Measurements from ENCODE around the gene PTP4A2.
"Not testable (repeated sequence)": the region's sequence is repeated elsewhere in the genome, so short reads cannot be mapped to it uniquely, and the experiment has no call there.

PTP4A2 gene

GRCh38 chr1:31925824-31926223, 12.3 kb downstream of the PTP4A2 start:
- not testable (repeated sequence) for DNase-seq (ENCODE audit: low read depth in 2 of 2)

- DNase-seq (ENCODE audit: low read depth in 2 of 2), result no peak
Observed at GRCh38 chr1:31924839-31925238, 13.3 kb downstream of the PTP4A2 start.

- DNase-seq (ENCODE audit: low read depth in 2 of 2), result no peak
Observed at GRCh38 chr1:31923901-31924535, 14.2 kb downstream of the PTP4A2 start.

- no peak for DNase-seq (ENCODE audit: low read depth in 2 of 2)
Observed at GRCh38 chr1:31920956-31921355, 17.2 kb downstream of the PTP4A2 start.

GRCh38 chr1:31919591-31919990, 18.6 kb downstream of the PTP4A2 start:
- DNase-seq (ENCODE audit: low read depth in 2 of 2), result no peak

GRCh38 chr1:31915438-31915837, 22.7 kb downstream of the PTP4A2 start:
- DNase-seq (ENCODE audit: low read depth in 2 of 2), result no peak

GRCh38 chr1:31913968-31914367, 24.2 kb downstream of the PTP4A2 start:
- DNase-seq (ENCODE audit: low read depth in 2 of 2), result no peak

- DNase-seq (ENCODE audit: low read depth in 2 of 2), result no peak
Observed at GRCh38 chr1:31912839-31913239, 25.3 kb downstream of the PTP4A2 start.

GRCh38 chr1:31911994-31912780, 26.0 kb downstream of the PTP4A2 start:
- DNase-seq (ENCODE audit: low read depth in 2 of 2), result no peak

- DNase-seq (ENCODE audit: low read depth in 2 of 2), result no peak
Observed at GRCh38 chr1:31910933-31911332, 27.2 kb downstream of the PTP4A2 start.

- no peak for DNase-seq (ENCODE audit: low read depth in 2 of 2)
Observed at GRCh38 chr1:31909691-31910090, 28.5 kb downstream of the PTP4A2 start.

- DNase-seq (ENCODE audit: low read depth in 2 of 2), result no peak
Observed at GRCh38 chr1:31906557-31906956, 31.6 kb downstream of the PTP4A2 start.

GRCh38 chr1:31905681-31906080, 32.5 kb downstream of the PTP4A2 start:
- DNase-seq (ENCODE audit: low read depth in 2 of 2), result no peak

- no peak for DNase-seq (ENCODE audit: low read depth in 2 of 2)
Observed at GRCh38 chr1:31905093-31905509, 33.1 kb downstream of the PTP4A2 start.

GRCh38 chr1:31904339-31905092, 33.7 kb downstream of the PTP4A2 start:
- no peak for DNase-seq (ENCODE audit: low read depth in 2 of 2)

- no peak for DNase-seq (ENCODE audit: low read depth in 2 of 2)
Observed at GRCh38 chr1:31902510-31902860, 35.7 kb downstream of the PTP4A2 start.

- DNase-seq (ENCODE audit: low read depth in 2 of 2), result no peak
Observed at GRCh38 chr1:31901838-31902509, 36.2 kb downstream of the PTP4A2 start.

- no peak for DNase-seq (ENCODE audit: low read depth in 2 of 2)
Observed at GRCh38 chr1:31900790-31901189, 37.4 kb downstream of the PTP4A2 start.

GRCh38 chr1:31897526-31898100, 40.6 kb downstream of the PTP4A2 start:
- DNase-seq (ENCODE audit: low read depth in 2 of 2), result no peak

GRCh38 chr1:31895474-31896198, 42.5 kb downstream of the PTP4A2 start:
- not testable (repeated sequence) for DNase-seq (ENCODE audit: low read depth in 2 of 2)

GRCh38 chr1:31891280-31891679, 46.9 kb downstream of the PTP4A2 start:
- peak; percentile 10 to 12 for DNase-seq (ENCODE audit: low read depth in 2 of 2)
